Activated CD4-positive, CD25-positive, alpha-beta regulatory T cell treated with anti-CD3 and anti-CD28 coated beads, Interleukin-2, amount 50 U/mL, for 24 hours (primary cell): ENCODE data around the gene CORO1C.
A peak's percentile ranks its signal among the peaks of the same experiment; 100 is the strongest.
"Not testable (repeated sequence)": the region's sequence is repeated elsewhere in the genome, so short reads cannot be mapped to it uniquely, and the experiment has no call there.

Experiments
- ATAC-seq, 2 donors: fragments of 150-1000 bp; cut with Tn5 transposase; one replicate each; pipeline ENCODE4 v1.10.0; 2021; ENCODE audit warnings: mild to moderate bottlenecking in 1 of 2, moderate library complexity in 1 of 2

Gene CORO1C

DNA sequence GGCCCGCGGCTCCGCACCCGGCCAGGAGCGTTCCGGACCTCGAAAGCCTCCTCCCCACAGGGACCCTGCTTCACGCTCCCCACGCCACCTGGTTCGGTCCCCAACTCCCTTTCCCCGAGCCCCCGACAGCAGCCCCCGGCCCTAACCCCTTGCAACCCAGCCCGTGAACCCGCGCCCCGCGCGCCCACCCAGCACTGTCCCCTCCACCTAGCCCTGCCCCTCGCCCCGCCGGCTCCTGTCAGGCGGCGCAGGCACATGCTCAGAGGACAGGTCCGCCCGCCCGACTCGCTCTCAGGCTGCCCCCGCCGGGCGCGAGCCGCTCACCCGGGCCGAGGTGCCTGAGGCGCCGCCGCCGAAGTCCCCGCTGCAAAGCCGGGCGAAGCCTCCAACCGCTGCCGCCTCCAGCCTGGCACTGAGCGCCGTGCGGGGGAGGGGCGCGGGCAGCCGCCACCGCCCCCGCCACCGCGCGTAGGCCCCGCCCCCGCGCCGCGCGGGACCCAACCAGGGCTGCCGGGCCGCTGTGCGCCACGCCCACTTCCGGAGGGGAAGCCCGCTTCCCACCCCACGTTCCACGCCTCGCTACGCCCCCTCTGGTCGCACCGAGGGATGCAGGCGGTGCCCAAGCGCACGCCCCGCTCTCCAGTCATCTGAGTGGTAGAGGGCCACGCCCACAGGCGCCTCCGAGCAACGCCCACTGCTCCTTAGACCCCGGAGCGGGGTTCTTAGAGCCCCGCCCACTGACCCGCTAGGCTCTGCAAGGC lies at the start of gene CORO1C:
Gene CORO1C, minus strand, starts transcription at position 414 of the 761 bp plus-strand sequence. CDS start 30,200 bp downstream, outside the sequence.
- peak; percentile 76 to 77 for ATAC-seq

DNA sequence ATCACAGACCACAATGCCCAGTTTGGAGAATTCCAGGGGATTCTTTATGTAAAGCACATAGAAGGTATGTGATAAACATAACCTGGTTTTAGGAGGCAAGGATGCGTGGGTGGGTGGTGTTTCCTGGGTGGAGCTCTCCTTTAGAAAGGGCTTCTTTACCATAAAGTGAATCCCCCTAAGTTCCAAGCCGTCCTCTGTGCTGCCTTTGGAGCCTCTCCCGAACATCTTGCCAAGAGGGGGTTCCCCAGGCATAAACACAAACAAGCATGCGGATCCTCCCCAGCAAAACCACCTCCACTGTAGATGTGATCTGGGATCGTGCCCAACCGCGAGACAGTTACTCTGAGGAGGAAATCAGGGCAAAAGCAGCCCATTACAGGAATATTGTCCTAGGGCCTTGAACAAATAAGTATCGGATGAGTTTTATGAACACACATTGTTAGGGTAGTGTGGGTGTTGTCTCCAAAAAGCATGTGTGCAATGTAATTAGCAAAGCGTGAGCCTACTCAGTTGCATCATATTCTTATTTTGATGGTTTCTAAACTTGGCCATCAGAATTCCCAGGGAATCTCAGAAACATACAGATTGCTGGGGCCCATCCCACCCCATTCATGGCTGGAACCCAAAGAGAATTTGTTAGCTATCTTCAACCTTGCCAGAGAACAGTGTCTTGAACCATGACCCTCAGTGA lies 48.8 kb upstream of the CORO1C start:
- no peak for ATAC-seq

DNA sequence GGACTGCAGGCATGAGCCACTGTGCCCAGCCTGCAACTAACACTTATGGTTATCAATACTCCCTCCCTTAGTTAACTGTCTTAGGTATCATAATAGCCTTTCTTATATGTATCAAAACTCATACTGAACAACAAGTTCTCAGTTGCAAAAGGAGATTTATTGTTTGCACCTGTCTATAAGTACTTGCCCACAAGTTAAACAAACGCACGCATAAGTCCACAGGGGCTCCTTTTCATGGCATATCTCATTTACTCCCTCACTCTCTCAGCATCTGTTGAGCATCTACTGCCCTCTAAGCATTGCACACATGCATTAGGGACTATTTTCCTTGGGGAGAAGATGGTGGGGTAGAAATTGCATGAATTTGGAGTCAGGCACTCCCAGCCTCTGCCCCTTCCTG lies 46.7 kb upstream of the CORO1C start:
- no peak for ATAC-seq

DNA sequence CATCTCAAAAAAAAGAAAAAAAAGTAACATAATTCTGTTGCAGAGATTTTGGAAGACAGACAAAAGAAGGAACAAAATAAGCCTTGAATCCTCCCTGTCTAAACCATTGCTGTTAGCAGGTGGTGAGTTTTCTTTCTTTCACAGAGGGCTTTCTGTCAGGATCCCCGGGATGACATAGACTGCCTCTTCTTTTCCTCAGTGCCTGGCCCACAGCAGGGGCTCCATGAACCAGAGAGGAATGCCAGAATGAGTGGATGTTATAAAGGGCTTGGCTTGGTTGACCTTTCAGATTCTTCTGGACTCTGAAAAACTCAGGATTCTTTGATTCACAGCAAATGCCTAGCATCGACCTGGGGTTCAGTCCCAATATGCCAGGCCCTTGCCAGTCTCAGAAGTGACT lies 45.8 kb upstream of the CORO1C start:
- no peak for ATAC-seq

DNA sequence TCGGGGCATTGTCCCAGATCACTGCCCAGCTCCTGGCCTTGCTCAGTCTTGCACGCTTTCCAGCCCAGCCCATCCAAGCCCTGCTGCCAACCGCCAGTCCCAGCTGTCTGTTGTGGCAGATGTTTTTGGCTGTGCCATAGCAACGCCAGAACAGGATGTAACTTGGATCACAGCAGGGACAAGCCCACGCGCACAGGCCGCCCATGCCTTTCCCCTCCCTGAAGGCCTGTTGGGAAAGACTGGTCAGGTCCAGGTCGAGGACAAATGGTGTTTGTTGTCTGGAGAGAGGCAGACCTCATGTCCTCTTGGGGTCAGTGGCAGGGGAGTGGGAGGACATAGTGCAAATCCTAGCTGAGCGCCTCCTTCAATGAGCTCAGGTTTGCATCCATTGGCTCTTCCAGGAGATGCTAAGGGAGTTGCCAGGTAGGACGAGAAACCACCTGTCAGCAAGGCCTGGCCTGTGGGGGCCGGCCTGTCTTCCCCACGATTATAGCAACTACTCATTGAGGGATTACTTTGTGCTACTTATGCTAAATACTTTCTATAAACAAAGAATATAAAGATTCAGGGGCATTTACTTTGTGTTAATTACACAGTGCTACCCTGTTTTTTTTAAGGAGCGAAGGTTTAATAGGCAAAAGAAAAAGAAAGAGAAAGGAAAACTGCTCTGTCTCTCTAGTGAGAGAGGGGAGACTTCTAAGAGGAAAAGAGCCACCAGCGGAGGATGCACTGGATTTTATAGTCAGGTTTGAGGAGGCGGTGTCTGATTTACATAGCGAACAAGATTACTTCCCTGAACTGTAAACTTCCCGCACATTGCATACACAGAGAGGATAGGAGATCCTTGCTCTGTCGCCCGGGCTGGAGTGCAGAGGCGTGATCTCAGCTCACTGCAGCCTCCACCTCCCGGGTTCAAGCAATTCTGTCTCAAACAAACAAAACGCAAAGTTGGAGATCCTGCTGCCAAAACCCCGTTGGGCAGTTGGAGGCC lies 42.8 kb upstream of the CORO1C start:
- ATAC-seq, result no peak

DNA sequence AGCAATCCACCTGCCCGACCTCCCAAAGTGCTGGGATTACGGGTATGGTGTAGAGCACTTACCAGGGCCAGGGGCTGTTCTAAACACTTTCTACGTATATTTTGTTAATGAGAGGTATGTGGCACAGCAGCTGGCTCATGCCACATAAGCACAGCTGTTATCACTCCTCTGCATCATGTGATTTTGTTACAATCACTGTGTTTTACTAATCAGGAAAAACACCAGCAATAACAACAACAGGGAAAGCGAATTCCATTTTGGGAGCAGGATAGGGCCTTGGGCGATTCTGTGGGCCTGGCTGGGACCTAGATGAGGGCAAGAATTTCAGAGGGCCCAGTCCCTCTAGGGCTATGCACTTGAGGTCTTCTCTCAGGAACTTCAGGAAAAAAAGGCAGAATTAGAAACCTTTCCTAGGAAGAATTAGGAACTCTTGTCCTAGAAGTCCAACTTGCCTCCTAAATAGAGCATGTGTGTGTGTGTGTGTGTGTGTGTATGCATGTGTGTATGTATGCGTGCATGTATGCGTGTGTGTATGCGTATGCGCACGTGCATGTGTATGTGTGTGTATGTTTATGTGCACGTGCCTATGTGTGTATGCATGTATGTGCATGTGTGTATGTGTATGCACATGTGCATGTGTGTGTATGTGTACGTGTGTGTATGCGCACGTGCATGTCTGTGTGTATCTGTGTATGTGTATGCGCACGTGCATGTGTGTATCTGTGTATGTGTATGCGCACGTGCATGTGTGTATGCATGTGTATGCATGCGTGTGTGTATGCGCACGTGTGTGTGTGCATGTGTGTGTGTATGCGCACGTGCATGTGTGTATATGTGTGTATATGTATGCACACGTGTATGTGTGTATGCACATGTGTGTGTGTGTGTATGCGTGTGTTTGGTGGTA lies 41.8 kb upstream of the CORO1C start:
- no peak for ATAC-seq

DNA sequence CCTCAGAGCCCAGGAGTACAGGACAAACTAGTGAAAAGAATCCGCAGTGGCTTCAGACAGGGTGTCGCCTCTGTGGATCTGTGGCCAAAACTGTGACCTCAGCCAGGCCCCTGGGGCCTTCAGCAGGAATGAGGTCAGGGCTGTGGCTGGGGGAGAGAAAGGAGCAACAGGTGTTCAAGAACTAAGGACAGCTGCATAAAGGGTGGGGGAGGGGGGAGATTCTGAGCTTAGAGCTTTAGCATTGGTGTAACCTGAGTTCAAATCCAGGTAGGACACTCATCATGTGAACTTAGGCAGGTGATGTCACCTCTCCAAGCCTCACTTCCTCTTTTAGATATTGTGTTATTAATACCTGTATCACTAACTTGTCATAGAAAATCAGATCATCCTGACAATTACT lies 40.9 kb upstream of the CORO1C start:
- ATAC-seq, result no peak

DNA sequence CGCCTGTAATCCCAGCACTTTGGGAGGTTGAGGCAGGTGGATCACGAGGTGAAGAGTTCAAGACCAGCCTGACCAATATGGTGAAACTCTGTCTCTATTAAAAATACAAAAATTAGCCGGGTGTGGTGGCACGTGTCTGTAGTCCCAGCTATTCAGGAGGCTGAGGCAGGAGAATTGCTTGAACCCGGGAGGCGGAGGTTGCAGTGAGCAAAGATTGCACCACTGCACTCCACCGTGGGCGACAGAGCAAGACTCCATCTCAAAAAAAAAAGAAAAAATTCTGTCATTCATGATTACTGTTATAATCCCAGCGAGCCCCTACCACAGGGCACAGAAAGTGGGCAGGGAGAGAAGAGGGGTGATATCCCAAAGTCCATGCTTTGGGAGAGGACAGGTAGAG lies 40.5 kb upstream of the CORO1C start:
- ATAC-seq, result not testable (repeated sequence)

DNA sequence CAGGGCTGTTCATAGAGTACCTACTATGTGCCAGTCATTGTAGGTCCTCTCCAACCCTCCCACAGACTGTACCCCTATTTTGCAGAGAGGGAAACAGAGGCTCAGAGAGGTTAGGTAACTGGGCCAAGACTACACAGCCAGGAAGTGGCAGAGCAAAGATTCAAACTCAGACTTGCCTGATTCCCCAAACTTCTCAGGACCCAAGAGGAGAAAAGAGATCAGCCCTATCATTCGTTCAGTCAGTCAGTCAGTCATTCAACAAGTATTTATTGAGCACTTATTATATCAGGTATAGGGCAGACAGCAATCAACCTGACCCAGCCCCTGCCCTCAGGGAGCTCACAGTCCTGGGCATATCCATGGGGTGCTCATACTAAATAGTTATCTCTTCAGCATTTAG lies 39.6 kb upstream of the CORO1C start:
- ATAC-seq, result no peak

DNA sequence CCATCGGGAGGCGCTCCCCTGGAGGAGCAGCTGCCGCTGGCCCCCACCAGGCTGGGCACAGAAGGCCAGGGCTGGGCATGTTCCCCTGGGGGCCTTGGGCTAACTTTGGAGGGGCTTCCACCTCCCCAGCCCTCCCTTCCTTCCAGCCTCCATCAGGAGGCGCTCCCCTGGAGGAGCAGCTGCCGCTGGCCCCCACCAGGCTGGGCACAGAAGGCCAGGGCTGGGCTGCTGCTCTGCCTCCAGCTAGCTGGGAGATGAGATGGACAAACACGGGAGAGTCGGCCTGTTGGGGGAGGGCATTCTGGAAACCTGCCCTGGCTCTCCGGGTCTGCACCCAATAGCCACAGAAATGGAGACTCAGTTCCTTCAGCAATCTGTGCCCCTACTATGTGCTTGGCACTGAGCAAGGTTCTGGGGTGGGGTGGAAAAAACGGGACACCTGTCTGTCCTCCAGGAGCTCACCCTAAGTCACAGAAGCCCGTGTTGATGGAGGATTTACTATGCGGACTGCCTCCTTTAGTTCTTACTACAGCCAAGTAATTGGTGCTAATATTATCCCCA lies 39.0 kb upstream of the CORO1C start:
- ATAC-seq, result no peak

DNA sequence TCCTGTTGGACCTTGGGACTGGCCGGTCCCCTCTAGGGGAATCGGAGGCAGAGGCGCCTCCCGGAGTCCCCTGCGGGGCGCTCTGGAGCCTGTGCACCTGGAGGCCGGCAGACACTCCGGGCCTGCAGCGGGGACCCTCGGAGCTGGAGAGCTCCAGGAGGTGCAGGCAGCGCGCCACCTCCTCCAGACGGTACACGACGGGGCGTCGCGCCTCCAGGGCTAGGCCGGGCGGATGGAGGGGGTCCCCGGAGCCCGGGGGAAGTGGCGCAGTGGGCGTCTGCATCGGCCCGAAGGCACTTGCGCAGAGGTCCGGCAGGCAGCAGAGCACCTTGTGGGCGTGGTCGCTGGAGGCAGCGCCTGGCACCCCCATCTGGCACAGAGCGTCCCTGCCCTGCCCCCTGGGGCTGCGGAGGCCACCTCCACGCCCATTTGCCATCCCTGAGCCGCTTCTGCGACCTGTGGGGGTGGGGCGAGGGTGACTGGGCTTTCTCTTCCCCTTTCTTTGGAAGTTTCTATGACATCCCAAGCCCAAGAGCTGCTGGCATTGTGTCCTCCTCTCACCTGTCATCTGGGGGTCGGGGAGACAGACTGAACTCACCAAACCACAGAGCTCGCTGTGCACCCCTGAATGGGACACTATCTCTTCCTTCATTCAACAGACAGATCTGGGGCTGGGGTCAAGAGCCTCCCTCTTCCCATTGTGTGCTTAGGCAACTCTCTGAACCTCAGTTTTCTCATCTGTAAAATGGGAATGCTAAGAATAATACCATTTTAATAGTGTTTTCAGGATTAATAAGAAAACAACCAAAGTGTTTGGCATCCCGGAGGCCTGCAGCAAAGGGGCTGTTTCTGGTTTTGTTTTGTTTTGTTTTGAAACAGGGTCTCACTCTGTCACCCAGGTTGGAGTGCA lies 37.5 kb upstream of the CORO1C start:
- ATAC-seq, result peak; percentile 17

DNA sequence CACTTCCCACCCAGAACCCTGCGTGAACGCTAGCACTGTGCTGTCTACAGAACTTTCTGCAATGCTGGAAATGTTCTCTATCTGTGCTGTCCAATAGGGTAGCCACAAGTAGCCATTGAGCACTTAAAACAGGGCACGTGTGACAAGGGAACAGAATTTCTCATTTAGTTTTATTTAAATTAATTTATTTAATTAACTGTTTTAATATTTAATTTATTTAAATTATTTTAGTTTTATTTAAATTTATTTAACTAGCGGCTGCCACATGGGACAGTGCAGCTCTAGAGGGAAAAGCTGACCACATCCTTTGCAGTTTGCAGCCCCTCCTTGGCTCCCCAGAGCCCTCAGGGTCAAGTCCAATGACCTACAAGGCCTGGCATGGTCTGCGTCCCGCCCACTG lies 35.0 kb upstream of the CORO1C start:
- ATAC-seq, result no peak

DNA sequence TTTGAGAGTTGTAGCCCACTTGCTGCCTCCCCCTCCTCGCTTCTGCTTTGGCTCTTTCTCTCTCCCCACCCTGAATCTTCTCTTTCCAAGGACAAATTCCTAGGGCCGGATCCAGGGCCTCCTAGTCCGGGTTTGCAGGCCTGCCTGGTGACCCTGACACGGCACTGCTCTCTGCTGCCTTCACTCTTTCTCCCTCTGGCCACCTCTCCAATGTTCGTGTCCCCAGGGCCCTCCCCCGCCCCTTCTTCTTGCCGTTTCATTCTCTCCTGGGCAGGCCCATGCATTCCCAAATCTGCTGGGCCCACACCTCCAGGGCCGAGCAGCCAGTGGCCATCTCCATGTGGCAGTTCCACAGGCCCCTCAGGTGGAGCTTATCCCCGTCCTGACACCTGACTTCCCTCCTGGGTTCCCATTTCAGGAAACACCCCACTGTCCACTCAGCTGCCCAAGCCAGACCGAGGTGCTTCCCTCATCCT lies 34.0 kb upstream of the CORO1C start:
- no peak for ATAC-seq

DNA sequence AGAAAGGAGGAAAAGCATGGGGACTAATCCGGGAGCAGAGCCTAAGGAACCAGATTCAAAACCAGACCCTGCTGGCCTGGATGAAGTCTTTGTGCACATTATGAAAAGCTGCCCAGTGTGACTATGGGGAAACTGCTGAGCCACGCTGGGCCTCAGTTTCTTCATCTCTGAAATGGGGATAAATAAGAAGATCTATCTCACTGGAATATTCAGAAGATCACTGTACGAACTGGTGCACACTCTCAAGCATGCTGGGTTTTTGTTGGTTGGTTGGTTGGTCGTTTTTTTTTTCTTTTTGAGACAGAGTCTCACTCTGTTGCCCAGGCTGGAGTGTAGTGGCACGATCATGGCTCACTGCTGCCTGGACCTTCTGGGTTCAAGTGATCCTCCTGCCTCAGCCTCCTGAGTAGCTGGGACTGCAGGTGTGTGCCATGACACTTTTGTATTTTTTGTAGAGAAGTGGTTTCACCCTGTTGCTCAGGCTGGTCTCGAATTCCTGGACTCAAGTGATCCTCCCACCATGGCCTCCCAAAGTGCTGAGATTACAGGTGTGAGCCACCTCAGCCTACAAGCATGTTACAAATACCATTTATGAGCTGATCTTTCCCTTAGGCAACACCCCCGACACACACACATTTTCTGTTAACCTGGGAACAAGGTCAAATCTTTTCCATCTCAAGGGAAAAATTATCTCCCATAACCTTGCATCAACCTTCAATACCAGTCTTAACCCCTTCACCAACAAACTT lies 33.4 kb upstream of the CORO1C start:
- ATAC-seq, result no peak

DNA sequence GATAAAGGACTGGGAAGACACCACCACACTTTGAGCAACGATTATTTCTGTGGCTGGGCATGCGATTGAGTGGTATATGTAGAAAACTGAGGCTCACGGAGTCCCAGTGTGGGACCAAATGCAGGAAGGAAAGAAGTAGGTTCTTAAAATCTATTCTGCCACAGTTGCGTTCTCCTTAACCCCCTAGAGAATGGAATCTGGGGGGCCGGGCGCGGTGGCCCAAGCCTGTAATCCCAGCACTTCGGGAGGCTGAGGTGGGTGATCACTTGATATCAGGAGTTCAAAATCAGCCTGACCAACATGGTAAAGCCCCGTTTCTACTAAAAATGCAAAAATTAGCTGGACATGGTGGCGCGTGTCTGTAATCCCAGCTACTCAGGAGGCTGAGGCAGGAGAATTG lies 29.9 kb upstream of the CORO1C start:
- ATAC-seq, result no peak

DNA sequence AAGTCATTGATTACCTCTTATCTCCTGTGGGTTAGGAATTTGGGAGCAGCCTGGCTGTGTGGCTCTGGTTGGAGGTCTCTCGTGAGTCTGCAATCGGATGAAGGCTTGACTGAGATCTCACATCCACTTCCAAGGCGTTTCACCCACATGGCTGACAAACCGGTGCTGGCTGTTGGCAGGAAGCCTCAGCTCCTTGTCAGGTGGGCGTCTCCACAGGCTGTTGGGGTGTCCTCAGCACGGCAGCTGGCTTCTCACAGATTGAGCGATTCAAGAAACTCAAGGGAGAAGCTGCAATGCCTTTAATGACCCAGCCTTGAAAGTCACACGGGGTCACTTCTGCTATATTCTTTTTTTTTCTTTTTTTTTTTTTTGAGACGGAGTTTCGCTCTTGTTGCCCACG lies 28.6 kb upstream of the CORO1C start:
- ATAC-seq, result no peak

DNA sequence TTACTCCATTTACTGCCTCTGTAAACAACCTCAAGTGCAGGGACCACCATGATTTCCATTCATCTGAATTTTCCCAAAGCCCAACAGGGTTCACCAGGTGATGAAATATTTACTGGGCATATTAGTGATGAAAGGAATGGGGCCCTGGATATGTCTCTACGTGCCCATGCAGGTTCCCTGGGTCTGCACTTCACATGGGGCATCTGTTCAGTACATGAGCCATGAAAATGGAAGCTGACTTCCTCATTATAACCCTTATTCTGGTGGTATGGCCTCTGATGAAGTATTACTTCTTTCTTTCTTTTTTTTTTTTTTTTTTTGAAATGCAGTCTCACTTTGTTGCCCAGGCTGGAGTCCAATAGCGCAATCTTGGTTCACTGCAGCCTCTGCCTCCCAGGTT lies 26.5 kb upstream of the CORO1C start:
- no peak for ATAC-seq

DNA sequence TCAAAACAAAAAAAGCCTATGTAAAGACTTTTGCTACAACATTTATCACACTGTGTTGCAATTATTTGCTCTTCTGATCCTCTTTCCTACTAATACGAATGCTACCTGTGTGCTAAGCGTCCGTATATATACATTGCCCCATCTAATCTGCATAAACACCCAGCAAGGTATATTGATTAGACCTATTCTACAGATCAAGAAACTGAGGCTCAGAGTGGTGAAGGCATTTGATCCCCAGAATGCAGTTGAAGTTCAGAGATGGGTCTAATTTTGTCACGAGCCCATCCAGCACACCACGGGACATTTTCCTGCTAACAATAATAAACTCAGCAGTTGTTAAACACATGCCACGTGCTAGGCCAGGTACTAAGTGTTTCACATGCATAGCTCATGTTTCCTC lies 25.1 kb upstream of the CORO1C start:
- ATAC-seq, result no peak

DNA sequence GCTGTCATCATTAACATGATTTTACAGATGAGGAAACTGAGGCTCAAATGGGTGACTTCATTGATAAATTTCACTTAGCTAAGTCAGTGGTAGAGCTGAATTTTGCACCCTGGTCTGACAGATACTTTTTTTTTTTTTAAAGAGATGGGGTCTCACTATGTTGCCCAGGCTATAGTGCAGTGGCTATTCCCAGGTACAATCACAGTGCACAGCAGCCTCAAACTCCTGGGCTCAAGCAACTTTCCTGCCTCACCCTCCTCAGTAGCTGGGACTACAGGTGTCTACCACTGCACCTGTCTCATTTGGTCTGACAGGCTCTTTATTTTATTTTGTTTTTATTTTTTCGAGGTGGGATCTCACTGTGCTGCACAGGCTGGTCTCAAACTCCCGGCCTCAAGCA lies 24.2 kb upstream of the CORO1C start:
- ATAC-seq, result no peak

DNA sequence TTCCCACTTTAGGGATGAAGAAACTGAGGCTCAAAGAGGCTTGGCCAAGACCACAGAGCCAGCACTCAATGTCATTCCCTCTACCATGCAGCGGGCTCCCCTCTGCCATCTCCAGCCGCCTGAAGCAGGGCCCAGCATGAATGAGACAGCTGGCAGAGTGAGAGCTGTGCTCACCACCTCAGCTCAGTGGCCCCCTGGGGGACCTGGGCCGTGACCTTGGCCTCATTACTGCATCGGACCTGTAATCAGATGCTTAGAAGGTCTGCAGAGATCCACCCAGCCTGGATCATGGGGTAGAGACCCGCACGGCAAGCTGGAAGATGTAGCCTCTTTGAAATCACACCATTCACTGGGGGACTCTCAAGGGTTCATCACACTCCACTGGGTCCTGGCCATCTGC lies 22.7 kb upstream of the CORO1C start:
- ATAC-seq, result no peak
